H4 (cell line): ENCODE measurements around the gene LRRC4C. TPM values are rescaled to one million over a fixed set of nuclear protein-coding genes. Genes with fewer than 3 reads are reported as not detected.

Experiments used
- DNase-seq: peaks from one replicate; pipeline ENCODE4 v3.0.0-alpha.2; 2015; ENCODE audit warnings: low spot score
- total RNA-seq: library from RNA; depleted of rRNA; stranded (reverse); fragments of >200 nt; shearing (Covaris generic); gene quantifications from 2 replicates; pipeline ENCODE4 v1.2.3, GENCODE V29; 2014

LRRC4C gene
- total RNA-seq, 1 experiment from 2014 or later, result 6.2 TPM

GRCh38 chr11:40380835-40381234, 1078.6 kb downstream of the LRRC4C start:
- no peak for DNase-seq

- no peak for DNase-seq
Observed at GRCh38 chr11:40376331-40376730, 1083.1 kb downstream of the LRRC4C start.

GRCh38 chr11:40370821-40371616, 1088.4 kb downstream of the LRRC4C start:
- no peak for DNase-seq

GRCh38 chr11:40360206-40360798, 1099.2 kb downstream of the LRRC4C start:
- DNase-seq, result no peak

GRCh38 chr11:40354121-40354520, 1105.3 kb downstream of the LRRC4C start:
- no peak for DNase-seq

GRCh38 chr11:40340911-40341310, 1118.5 kb downstream of the LRRC4C start:
- DNase-seq, result no peak

DNA sequence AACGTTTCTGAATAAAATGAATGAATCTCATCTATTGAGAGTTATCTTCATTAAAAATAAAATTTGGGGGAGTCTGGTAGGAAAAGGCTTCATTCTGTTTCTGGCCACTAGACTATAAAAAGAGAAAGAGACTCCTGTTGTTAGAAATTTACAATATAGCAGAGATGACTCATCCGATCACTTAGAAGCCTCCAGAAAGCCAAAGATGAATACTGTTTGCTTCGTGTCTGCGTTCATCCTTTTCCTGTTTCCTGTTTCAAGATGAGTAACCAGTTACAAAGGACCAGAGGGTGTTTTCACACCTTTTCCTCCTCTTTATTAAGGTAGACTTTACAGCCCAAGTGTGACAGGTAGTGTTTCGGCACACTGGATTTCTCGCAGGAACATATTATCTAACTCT, 1120.7 kb downstream of the LRRC4C start:
- DNase-seq, result peak; percentile 29

DNA sequence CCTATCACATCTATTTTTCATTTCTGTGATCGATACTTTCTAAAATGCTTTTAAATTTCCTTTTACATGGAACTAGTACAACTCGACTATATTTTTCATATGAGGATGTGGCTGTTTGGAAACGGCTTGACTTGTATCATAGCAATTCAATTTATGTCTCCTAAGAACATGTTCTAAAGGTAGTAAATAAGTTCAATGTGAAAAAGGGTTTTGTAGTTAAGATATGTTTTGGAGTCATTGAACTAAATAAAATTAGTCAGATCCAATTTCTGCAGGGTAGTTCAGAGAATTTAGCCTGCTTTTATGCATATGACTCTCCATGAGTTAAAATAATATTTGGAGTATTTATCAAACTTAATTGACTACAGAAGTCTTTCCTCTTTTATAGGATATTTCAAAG, 1121.4 kb downstream of the LRRC4C start:
- DNase-seq, result no peak

GRCh38 chr11:40337118-40337517, 1122.3 kb downstream of the LRRC4C start:
- no peak for DNase-seq

DNA sequence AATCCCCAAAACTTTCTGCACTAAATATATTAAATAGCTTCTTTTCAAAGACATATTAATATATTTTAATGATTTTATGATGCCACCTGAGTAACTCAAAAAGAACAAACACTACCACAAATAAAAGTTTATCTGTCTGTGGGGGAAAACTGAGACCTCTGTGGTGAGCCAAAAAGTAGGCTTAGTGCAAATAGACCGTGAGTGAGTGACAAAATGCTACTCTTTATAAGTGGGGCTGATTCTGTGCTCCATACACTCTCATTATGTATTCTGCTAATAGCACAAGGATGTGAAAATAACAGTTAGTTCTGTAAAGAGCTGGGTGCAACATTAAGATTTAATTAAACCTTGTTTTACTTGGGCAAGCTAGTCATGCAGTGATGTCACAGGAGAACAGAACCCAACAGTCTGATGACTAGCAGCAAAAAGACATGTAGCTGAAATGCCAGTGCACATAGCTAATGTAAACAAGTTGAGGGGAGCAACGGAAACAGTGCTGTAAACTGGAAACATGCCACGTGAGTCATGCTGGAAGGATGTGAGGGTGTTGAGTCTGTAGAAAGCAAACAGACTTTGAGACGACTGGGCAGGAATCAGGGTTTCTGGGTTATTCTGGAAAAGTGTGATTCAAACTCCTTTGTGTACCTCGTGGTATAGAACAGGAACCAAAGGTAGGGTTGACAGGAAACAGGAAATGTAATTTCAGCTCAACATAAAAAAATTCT, 1130.4 kb downstream of the LRRC4C start:
- DNase-seq, result peak; percentile 100

DNA sequence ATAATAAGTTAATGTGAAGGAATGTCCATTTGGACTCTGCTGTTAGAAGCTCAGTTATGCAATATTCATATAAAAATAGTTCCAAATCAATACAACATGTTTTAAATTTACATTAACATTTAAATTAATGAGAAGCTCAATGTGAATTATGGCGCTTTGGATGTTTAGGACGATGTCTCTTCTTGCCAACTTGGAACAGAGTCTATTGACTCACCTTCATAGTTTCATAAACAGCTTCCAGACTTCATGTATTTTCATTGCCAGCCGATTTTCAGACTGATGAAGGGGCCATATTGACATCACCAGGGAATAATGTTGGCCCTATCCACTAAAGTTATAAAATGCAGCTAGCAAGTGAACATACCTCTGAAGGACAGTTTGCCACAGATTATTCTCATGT, 1136.2 kb downstream of the LRRC4C start:
- no peak for DNase-seq

GRCh38 chr11:40321537-40321936, 1137.9 kb downstream of the LRRC4C start:
- no peak for DNase-seq

DNA sequence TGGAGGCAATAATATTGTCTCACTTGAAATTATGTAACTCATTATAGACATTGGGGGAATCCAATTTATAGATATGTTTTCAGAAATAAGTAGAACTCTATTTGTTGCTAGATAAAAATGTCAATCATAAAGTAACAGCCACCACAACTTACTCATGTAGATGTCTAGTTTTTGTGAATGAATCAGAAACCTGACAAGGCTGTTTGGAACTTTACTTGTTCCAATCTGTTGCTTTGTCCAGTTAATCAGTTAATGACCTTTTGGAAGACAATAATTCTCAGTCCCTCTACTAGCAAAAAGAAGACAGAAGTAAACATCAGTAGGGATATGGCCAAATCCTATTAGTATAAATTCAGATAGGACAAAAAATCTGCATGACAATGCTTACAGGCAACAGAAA, 1143.3 kb downstream of the LRRC4C start:
- DNase-seq, result no peak

- no peak for DNase-seq
Observed at GRCh38 chr11:40315122-40315521, 1144.3 kb downstream of the LRRC4C start.

DNA sequence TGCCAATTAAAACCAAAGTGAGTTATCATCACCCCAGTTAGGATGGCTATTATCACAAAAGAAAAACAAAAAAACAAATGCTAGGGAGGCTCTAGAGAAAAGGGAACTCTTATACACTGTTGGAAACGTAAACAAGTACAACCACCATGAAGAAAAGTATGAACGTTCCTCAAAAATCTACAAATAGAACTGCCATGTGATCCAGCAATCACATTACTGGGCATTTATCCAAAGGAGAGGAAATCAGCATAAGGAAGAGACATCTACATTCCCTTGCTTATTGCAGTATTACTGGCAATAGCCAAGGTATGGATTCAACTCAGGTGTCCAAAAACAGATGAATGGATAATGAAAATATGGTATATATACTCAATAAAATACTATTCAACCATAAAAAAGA, 1145.1 kb downstream of the LRRC4C start:
- no peak for DNase-seq

DNA sequence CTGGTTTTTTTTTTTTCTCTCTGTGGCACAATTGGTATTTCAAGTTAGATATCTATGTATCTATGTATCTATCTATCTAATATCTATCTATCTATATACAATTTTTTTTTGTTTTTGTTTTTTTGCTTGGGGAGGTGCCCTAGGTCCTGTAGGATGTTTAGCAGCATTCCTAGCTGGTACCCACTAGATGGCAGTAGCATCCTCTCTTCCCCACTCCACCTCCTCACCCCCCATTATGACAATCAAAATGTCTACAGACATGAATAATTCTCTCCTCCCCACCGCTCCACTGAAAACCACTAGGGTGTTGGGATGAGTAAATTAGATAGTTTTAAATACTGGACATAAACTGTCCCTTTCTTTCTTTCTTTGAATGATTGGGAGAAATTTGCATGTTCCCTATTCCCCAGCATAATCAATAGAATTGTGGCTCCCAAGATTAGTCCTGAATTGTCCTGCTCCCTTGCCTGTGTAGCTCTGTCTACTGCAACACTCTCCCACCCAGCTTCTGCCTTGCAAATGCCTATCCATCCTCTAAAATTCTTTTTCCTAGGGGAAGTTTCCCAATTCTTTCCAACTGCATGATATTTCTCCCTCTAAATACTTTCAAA, 1152.4 kb downstream of the LRRC4C start:
- DNase-seq, result peak; percentile 67

DNA sequence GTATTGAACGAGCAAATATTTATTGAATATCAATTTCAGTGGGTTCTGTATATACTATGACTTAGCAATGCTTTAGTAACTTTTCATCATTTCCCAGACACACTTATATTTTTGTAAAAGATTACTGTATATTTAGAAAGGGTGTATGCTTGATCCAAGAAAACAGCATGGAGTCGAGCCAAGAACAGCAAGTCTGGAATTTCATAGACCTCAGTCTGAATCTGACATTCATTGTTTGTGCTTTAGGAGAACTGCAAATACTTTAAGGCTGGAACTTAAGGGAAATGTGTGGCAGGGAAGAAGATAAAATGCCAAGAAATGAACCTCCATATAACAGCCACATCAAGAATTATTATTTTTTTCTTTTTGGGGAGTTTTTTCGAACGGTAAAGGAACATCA, 1156.8 kb downstream of the LRRC4C start:
- peak; percentile 40 for DNase-seq

DNA sequence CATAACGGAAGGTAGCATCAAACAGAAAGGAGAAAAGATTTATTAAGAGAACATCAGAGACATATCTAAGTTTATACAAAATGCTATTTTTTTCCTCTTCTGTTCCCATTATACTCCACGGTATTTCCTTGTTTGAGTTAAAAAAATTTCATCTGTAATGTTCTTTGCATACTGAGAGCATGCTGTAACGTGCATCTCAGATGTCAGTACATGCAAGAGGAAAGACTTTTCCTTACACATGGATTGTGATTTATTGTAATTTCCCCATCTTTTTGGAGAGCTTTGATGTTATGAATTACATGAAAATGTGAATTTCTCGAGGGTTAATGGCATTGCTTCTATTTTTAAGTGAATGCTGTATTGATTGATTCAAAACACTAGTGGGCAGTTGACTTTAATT, 1164.0 kb downstream of the LRRC4C start:
- DNase-seq, result no peak

GRCh38 chr11:40294741-40295140, 1164.7 kb downstream of the LRRC4C start:
- no peak for DNase-seq

GRCh38 chr11:40294349-40294735, 1165.1 kb downstream of the LRRC4C start:
- no peak for DNase-seq

GRCh38 chr11:40293655-40294348, 1165.7 kb downstream of the LRRC4C start:
- peak; percentile 98 for DNase-seq
